CD4-positive, alpha-beta T cell treated with Interferon alpha-2 for 1 hour (primary cell): ENCODE data around the gene PLAC8.
"Not testable (repeated sequence)": the region's sequence is repeated elsewhere in the genome, so short reads cannot be mapped to it uniquely, and the experiment has no call there.

Source experiments
- DNase-seq, 2 donors: peaks; one replicate each; pipeline ENCODE4 v3.0.0-alpha.2; 2020 to 2022

Gene PLAC8

DNA sequence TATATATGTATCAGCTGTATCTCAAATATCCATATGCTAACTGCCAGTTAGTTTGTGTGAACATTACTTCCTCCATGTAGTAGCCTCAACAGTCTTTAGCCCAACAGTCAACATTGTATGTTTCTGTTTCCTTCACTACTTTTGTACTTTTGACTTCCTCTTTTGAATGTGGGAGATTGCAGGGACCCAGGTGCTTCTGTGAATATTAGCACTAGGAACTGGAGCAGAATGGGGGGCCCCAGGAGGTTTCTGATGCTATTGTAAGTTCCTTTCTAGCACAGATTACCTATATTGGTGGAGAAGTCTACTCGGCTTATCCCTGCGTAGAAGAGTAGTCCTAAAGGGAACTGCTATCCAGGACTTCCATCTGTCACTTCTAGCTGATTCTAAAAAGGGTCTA lies 2.3 kb downstream of the PLAC8 start:
- DNase-seq = peak; percentile 42

DNA sequence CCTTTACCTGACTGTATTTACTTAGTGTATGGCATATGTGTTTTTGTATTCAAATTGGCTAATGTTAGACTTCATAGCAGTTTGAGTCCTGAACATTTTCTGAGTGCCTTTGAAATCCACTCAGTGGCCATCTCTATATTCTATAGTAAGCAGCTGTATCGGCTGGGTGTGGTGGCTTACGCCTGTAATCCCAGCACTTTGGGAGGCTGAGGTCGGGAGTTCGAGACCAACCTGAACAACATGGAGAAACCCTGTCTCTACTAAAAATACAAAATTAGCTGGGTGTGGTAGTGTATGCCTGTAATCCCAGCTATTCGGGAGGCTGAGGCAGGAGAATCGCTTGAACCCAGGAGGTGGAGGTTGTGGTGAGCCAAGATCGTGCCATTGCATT lies 2.8 kb downstream of the PLAC8 start:
- peak in 1 of 2 donors; percentile 13 for DNase-seq

DNA sequence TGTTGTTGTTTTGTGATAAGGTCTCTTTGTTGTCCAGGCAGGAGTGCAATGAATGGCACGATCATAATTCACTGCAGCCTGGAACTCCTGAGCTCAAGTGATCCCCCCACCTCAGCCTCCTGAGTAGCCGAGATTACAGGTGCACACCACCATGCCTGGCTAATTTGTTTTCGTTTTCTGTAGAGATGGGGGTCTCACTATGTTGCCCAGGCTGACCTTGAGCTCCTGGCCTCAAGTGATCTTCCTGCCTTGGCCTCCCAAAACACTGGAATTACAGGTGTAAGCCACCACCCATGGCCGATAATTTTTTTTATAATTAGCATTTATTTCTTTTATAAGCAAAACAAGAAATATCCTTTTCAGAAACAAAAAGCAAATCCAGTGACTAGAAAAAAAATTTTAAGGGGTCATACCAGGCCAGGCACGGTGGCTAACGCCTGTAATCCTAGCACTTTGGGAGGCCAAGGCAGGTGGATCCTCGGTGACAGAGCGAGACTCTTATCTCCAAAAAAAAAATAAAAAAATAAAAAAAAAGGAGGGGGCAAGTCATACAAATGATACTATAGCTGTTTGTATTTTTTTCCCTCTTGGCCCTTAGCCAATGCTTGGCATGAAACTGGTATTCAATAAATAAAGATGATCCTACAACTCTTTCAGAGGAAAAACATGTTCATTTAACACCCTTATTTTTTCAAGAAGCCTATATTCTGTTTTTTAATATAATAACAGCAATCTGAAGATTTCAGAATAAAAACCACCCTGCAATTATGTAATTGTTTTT lies 3.4 kb downstream of the PLAC8 start:
- DNase-seq = peak in 1 of 2 donors; percentile 18

DNA sequence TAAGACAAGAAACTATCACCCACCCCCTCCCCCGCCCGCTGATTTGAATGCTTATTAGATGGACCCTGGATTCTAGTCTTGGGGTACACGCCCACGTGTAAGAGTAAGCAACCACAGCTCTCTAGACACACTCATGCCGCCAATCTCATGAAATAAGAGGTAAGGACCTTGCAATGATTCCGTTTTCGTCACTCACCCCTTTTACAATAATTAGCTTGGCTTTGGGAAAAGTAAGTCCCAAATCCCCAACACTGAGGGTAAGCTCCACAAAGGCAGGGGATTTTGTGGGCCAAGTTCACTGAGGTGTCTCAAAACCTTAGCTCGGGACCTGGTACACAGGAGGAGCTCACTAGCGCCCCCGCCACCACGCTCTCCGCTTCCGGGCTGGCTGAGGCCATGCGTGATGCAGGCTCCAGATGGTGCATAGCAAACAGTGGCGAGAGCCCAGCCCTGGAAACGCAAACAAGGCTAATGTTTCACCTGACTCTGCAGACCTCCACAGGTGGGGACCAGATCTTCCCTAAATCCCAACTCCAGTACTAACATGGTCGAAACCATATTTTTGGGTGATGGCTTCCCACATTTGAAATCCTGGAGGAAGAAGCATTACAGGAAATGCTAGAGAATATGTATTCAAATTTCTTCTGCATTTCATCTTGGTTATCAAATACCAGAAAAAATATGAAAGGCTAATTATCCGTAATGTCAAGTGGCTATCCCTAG lies 4.1 kb downstream of the PLAC8 start:
- DNase-seq = peak; percentile 85 to 88

DNA sequence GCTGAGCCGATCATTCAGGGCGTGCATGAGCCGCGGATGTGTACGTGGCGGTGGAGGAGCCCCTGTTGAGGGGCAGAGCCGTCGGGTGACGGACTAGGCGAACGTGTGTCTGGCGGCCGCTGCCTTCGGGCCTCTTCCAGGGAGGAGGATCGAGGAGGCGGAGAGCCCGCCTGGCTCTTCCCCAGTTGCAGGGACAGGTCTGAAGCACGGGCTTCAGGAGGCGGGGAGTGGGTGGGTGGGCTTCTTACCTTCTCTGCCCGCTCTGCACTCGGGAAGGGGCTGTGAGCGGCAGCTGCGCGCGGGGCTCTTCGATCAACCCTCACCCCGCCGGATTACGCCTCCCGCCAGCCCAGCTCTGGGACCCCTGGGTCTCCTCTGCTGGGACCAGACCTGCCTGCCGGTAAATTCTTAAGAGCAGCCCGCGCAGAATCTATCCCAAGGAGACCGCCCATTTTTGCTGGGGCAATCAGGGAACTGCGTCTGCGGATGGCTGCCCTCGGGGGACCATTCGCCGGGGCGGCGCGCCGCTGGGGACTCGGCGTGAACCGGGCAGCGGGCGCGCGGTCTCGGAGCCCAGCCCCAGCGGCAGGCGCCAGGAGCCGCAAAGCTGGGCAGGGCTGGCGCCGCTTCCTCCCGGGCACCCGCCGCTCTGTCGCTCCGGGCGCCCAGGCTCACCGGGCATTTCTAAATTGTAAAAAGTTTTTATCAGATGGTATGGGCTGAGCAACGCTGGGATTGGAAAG lies 4.9 kb downstream of the PLAC8 start:
- DNase-seq = peak; percentile 25 to 41

DNA sequence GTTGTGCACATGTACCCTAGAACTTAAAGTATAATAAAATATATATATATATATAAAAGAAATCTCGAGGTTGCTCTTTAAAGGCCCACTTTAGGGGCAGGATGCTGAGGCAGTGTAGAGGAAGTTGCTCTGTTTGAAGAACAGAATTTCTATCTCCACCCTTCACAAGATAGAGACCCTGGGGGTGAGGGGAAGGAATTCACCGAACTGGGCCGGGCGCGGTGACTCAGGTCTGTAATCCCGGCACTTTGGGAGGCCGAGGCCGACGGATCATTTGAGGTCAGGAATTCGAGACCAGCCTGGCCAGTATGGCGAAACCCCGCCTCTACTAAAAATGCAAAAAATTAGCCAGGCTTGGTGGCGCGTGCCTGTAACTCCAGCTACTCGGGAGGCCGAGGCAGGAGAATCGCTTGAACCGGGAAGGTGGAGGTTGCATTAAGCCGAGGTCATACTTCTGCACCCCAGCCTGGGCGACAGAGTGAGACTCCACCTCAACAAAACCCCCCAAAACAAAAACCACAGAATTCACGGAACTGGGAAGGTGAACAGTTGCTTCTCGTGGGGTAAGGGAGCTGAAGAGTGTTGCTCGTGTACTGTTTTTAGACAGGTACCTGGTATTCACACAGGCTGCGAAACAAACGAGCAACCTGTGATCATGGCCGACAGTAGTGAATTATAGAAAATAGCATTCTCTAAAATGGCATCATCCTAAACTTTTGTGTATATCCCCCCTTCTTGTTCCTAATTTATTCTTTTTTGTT lies 6.2 kb downstream of the PLAC8 start:
- peak; percentile 17 to 44 for DNase-seq

DNA sequence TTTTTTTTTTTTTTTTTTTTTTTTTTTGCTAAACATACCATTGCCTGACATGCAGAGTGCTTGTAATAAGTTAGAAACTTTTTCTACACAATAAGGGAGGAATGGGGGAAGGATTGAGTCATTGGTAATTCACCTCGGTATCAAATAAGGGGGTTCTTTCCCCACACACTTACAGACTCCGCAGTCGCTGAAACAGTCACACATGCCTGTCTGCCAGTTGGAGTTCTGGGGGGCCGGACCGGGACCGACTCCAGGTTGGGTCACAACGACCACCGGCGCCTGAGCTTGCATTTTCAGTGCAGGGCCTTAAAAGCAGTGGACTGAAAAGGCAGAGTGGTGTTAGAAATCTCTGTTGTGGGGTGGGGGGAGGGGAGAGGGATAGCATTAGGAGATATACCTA lies 6.9 kb downstream of the PLAC8 start:
- no peak for DNase-seq

DNA sequence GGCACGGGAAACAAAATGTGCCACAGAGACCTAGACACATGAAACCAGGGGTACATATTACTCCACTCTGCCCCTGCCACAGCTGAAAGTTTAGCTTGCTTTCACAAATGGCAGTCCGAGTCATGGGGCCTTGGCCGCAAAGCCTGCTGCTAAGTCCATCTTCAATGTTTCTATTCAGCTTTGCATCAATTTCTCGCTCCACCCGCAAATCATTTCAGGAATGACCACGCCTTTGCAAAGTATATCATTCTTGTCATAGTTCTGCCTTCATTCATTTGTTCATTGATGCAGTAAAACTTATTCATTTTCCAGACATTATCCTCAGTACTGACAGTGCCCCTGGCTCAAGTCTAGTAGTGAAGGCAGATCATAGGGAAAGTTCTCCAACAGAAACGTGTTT lies 9.5 kb downstream of the PLAC8 start:
- DNase-seq = no peak

DNA sequence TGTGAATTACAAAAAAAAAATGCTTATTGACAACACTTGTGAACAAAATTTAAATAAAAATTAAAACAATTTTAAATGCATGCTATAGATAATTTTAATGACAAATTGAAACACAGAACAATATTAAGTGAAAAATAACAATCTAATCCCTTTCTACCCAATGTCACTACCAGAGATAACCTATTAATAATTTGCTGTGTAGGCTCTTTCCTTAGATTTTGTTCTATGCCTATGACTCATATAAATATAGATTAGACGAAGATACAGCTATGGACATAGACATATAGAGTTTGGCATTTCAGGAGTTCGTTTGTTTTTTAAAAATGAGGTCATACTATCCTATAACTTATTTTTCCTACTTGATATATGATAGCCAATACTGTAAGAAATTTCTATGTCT lies 18.1 kb downstream of the PLAC8 start:
- no peak for DNase-seq

DNA sequence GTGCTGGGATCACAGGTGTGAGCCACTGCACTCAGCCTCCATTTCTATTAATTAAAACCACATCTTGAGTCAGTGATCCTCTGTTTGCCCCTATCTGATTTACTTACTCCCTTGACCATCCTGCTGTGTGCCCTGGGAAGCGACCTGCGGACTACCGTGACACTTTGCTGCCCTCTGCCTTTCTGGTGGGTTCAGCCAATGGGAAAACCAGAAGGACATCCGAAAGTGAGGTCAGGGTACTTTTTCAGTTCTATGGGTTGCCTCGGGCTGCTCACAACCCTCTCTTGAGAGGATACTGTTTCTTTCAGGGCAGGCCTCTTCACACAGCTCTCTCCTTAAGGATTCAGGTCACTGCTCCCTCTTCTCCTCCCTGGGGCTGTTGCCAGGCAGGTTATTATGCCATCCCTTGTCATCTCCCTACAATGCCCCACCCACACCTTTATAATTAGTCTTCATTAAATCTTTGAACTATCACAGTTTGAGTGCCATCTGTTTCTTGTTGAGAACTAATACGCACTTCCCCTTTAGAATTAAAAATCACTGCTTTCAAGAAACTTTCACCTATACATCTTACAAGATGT lies 21.4 kb downstream of the PLAC8 start:
- no peak for DNase-seq

DNA sequence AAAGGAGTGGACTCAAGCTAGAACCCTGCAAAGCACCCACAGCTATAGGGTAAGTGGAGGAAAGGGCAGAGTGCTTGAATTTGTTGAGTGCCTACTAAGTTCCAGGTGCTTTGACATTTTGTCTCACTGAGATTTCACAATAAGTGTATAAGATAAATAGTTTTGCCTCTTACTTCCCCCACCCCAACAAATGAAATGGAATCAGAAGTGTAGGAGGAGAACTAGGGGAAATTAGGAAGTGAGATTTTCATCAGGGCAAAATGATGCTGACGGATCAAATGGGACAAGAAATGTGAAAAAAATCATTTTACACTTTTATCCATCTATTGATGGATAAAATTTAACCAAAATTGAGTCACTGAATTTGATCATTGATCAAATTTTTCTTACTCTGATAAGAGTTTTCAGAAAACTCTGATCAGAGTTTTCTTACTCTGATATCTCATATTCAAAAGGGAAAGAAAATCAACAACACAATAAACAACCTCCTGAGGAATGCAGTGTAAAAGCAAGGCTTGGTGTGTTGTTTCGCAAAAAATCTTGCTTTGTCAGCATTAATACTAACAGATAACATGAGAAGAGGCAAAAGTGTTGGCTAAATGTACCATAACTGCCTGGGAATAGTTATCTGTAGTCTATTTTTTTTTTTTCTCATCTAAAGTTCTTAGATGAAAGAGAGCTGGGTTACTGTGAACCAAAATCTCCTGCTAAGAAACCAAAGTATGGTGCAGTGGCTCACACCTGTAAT lies 24.9 kb downstream of the PLAC8 start:
- DNase-seq = no peak

DNA sequence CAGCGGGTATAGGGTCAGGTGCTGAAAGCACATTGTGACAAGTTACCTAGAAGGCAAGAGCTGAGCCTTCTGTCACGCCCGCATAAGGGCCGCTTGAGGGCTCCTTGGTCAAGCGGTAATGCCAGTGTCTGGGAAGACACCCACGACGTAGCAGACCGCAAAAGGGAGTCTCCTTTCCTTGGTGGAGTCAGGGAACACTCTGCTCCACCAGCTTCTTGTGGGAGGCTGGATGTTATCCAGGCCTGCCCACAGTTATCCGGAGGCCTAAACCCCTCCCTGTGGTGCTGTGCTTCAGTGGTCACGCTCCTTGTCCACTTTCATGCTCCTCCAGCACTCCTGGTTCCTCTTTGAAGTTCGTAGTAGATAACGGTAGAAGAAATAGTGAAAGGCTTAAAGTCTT lies 29.6 kb downstream of the PLAC8 start:
- not testable (repeated sequence) for DNase-seq

DNA sequence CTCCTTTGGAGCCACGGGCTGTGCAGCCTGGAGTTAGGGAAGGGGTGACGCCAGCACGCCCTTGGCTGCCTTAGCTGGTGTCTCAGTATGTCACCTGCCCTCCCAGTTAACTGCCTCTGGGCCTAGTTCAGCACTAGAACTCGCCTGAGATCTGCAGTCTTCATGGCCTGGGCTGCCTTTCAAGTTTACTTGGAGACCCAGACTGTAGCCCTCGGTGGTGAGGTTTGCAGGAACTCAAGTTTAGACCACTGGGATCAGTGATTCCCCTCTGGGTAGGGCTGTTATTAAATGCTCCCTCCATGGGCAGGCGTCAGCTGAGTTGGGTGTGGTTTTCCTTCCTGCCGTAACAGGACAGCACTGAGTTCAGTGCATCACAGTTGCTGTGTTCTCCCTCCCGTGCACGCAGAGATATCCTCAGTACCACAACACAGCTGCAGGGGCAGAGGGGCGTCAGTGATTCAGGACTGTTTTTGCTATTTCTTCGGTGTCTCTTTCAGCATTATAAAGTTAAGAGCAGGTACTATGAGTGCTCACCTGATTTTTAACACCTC lies 30.5 kb downstream of the PLAC8 start:
- peak; percentile 46 to 76 for DNase-seq

DNA sequence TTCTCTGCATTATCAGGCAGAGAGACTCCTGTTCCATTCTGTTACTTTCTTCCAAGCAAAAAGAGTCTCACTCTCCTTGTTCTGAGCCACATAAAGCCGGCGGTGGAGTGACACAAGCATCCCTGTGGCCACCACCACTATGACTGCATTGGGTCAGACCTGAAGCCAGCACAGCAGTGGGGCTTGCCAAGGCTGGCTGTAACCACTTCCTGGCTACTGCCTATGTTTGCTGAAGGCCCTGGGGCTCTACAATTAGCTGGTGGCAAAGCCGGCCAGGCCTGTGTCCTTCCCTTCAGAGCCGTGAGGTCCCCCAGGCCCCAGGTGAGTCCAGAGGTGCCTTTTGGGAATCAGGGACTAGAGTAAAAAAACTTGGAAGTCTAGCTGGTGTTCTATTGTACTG lies 31.8 kb downstream of the PLAC8 start:
- DNase-seq = no peak

DNA sequence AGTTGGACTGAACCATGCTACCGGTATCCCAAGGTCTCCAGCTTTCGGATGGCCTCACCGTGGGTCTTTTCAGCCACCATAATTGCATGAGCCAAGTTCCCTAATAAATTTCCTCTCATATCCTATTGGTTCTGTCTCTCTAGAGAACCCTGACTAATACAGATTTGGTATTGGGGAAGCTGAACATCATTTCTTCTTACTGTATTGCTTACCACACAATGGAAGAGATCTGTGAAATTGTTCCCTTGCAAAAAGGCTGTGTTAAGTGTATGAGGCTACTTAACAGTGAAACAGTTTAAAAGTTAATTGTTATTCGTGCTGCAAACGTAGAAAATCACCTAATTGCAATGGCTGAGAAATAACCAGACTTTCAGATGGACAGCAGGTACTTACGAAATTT lies 34.0 kb downstream of the PLAC8 start:
- no peak for DNase-seq

DNA sequence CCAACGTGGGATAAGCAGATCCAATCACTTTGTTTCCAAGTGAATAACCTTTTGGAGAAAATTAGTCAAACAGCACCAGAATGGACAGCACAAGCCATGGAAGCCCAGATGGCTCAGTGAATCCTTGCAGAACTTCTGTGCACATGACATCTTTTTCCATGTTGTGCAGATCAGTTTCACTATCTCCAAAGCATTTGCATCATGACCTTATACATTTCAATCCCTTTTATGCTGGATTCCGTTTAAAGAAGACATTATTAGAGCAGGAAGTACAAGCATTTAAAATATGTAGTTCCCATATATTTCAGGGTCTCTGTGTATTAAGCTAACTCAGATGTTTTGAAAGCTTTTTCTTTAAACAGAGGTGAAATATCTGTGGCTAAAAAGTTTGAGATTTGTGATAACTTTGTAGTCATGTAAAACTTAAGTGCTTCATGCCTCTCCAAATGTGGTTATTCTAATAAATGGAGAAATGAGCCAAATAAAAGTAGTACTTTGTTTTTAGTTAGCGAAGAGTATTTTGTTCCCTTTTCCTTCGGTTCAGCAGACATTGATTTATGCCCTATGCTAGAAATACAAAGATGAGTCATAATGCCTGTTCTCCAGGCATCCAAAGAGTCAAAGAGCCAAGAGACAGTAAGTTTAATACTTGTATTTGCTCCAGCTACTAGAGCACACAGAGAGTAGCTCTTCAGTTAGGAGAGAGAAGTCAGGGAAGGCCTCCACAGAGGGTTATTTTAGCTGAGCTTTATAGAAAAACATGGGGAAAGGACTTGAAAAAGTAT lies 39.0 kb downstream of the PLAC8 start:
- DNase-seq = no peak

DNA sequence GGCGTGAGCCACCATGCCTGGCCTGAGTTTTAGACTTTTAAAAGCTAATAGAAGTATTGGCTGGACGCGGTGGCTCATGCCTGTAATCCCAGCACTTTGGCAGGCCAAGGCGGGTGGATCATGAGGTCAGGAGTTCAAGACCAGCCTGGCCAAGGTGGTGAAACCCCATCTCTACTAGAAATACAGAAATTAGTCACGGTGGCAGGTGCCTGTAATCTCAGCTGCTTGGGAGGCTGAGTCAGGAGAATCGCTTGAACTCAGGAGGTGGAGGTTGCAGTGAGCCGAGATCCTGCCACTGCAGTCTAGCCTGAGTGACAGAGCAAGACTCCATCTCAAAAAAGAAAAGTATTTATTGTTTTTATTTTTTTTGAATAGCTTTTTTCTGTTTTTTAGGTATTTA lies 39.7 kb downstream of the PLAC8 start:
- DNase-seq = not testable (repeated sequence)

DNA sequence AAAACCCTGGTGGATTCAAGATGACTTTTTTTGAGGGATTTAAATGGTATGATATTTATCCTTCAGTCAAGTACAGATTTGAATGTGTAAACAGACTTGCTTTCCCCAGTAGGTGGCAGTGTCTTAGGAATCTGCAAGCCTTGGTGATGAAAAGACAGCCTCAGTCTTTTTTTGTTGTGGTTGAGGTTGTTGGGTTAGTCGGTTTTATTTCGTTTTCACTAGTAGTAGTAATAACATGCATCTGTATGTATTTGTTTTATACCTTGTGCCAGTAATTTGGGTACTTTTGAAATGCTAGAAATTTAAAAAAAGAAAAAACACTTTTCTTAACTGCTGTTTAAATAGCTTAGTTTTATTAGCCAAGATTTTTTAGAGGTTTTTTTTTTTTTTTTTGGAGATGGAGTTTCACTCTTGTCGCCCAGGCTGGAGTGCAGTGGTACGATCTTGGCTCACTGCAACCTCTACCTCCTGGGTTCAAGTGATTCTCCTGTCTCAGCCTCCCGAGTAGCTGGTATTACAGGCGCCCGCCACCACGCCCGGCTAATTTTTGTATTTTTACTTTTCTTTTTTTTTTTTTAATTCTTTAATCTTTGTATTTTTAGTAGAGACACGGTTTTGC lies 40.3 kb downstream of the PLAC8 start:
- DNase-seq = peak; percentile 74 to 90

DNA sequence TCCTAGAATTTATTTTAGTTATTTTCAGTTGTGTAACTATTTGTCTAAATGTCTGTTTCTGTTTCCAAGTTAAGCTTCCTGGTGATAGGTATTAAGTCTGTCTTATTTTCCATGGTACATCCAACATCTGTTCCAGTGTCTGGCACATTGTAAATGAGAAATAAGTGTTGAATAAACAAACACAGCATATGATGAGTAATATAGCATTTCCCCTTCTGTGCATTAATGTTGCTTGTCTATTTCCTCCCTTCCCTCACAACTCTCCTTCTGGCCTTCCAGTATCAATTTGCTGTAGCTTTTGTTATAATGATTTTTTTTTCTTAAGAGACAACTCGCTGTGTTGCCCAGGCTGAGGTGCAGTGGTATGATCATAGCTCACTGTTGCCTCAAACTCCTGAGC lies 43.4 kb downstream of the PLAC8 start:
- DNase-seq = no peak

DNA sequence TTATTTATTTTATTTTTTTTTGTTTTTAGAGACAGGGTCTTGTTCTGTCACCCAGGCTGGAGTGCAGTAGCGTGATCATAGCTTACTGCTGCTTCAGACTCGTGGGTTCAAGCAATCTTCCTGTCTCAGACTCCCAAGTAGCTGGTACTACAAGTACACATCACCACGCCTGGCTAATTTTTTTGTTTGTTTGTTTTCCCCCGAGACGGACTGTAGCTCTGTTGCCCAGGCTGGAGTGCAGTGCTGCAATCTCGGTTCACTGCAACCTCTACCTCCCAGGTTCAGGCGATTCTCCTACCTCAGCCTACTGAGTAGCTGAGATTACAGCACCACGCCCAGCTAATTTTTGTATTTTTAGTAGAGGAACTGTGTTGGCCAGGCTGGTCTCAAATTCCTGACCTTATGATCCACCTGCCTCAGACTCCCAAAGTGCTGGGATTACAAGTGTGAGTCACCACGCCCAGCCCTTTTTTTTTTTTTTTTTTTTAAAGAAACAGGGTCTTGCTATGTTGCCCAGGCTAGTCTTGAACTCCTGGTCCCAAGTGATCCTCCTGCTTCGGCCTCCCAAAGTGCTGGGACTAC lies 47.4 kb downstream of the PLAC8 start:
- DNase-seq = no peak
